Muscle of leg (tissue), 16 donors: Measurements from ENCODE around the gene RHD. TPM values are rescaled to one million over a fixed set of nuclear protein-coding genes. Genes with fewer than 3 reads are reported as not detected.
"Not testable (repeated sequence)": the region's sequence is repeated elsewhere in the genome, so short reads cannot be mapped to it uniquely, and the experiment has no call there.

Experiments used
- DNase-seq: peaks from one replicate; pipeline ENCODE4 v3.0.0; 2013
- H3K27ac ChIP-seq: one replicate; pipeline ENCODE4 v1.5.1; 2013; ENCODE audit warnings: mild to moderate bottlenecking, low read length, control low read depth
- H3K27me3 ChIP-seq: one replicate; pipeline ENCODE4 v1.6.1; 2013; ENCODE audit warnings: low read length; ENCODE audit not compliant: control insufficient read depth, insufficient read depth
- H3K36me3 ChIP-seq: one replicate; pipeline ENCODE4 v1.6.1; 2013; ENCODE audit warnings: low read length; ENCODE audit not compliant: control insufficient read depth, insufficient read depth
- H3K4me1 ChIP-seq: one replicate; pipeline ENCODE4 v1.6.1; 2013; ENCODE audit warnings: low read length; ENCODE audit not compliant: control insufficient read depth, insufficient read depth
- H3K4me3 ChIP-seq: one replicate; pipeline ENCODE4 v1.5.1; 2013; ENCODE audit warnings: low read length, control low read depth
- H3K9me3 ChIP-seq: replicated peaks from 2 replicates; pipeline ENCODE4 v1.6.1; 2013; ENCODE audit warnings: low read depth, low read length; ENCODE audit not compliant: control insufficient read depth
- WGBS: methylation state at CpG from one replicate; pipeline ENCODE4 v1.1.5; 2013; ENCODE audit warnings: missing lambda C conversion rate; ENCODE audit not compliant: insufficient coverage; 5-methylcytosine and 5-hydroxymethylcytosine counted together
- long read RNA-seq, 11 donors: transcript quantifications; one replicate each; lab custom pipeline, GENCODE V29; 2026
- polyA plus RNA-seq, 8 donors: library from polyadenylated mRNA; unstranded; fragments of 120-200 nt; gene quantifications; one replicate each; pipeline versions ENCODE4 v1.2.1 to v1.2.3, GENCODE V29; 2013; ENCODE audit warnings: inconsistent platforms in 1 of 8, low replicate concordance in 1 of 8; ENCODE audit not compliant: insufficient read length in 8 of 8, insufficient read depth in 1 of 8
- total RNA-seq: library from RNA; stranded (reverse); fragments of 120-200 nt; gene quantifications from one replicate; pipeline ENCODE4 v1.2.4, GENCODE V29; 2013

The RHD gene
- total RNA-seq (0.35 TPM), polyA plus RNA-seq (1 to 10 TPM in 1 of 8 donors, under 1 TPM in 7; 0.15 to 1.2 (median 0.53) TPM)
- long read RNA-seq, donor 1 = 0 reads
- long read RNA-seq, donor 2 = 0 reads
- long read RNA-seq, donor 3 = 0 reads
- long read RNA-seq, donor 4 = 0 reads
- long read RNA-seq, donor 5 = 0 reads
- long read RNA-seq, donor 6, partial matches to known transcripts = 0 of 1 reads
- long read RNA-seq, donor 6, other reads (novel, unspliced or antisense) = 0 of 1 reads
- long read RNA-seq, donor 7 = 0 reads
- long read RNA-seq, donor 8 = 0 reads
- long read RNA-seq, donor 9 = 0 reads
- long read RNA-seq, donor 10 = 0 reads
- long read RNA-seq, donor 11, partial matches to known transcripts = 0 of 1 reads
- long read RNA-seq, donor 11, other reads (novel, unspliced or antisense) = 0 of 1 reads

GRCh38 chr1:25272238-25272637 is at the start of gene RHD:
TSS of gene RHD (plus strand) at chr1:25272509. CDS start at chr1:25272548, 39 bp downstream.
- H3K4me1 ChIP-seq, H3K27me3 ChIP-seq, H3K27ac ChIP-seq, H3K4me3 ChIP-seq, H3K36me3 ChIP-seq, DNase-seq, H3K9me3 ChIP-seq: not testable (repeated sequence)
- WGBS = no CpG with 5 or more reads among the region's 8 CpGs

GRCh38 chr1:25222606-25223005 is 49.7 kb upstream of the RHD start:
- DNase-seq = no peak
- H3K9me3 ChIP-seq = no peaks in the 10 kb centered on the region
- no peak overlapping the region for H3K27ac ChIP-seq
- H3K4me1 ChIP-seq = no peaks in the 10 kb centered on the region
- H3K4me3 ChIP-seq = no peak overlapping the region
- peaks cover 54% of the 10 kb centered on the region for H3K36me3 ChIP-seq
- 86% methylated on average over 4 of the region's 4 CpGs for WGBS
- no peaks in the 10 kb centered on the region for H3K27me3 ChIP-seq

GRCh38 chr1:25223471-25223870 is 48.8 kb upstream of the RHD start:
- no CpG with 5 or more reads among the region's 3 CpGs for WGBS
- Histone ChIP-seq H3K27ac (no peak overlapping the region), H3K4me1 (no peaks in the 10 kb centered on the region), H3K9me3 (no peaks in the 10 kb centered on the region), H3K4me3 (no peak overlapping the region), H3K36me3 (peaks cover 61% of the 10 kb centered on the region), H3K27me3 (no peaks in the 10 kb centered on the region)
- DNase-seq = no peak

GRCh38 chr1:25232027-25232865 is 40.1 kb upstream of the RHD start, which contains the start of gene SYF2:
TSS of gene SYF2 (minus strand) at chr1:25232502. CDS start at chr1:25232467, 35 bp downstream.
- H3K27me3 ChIP-seq = no peaks in the 10 kb centered on the region
- peak within 1 kb of the TSS; percentile 87 for H3K4me3 ChIP-seq
- H3K27ac ChIP-seq = peak within 1 kb of the TSS; percentile 96
- peaks cover 13% of the 10 kb centered on the region for H3K4me1 ChIP-seq
- DNase-seq = peak; percentile 99
- peaks cover 26% of the 10 kb centered on the region for H3K36me3 ChIP-seq
- H3K9me3 ChIP-seq = no peaks in the 10 kb centered on the region
- WGBS = under 1% methylated on average over 40 of the region's 54 CpGs

GRCh38 chr1:25232866-25233784 is 39.2 kb upstream of the RHD start:
- H3K9me3 ChIP-seq = no peaks in the 10 kb centered on the region
- peak overlapping the region; percentile 96 for H3K27ac ChIP-seq
- no peaks in the 10 kb centered on the region for H3K27me3 ChIP-seq
- H3K36me3 ChIP-seq = peaks cover 20% of the 10 kb centered on the region
- 0% methylated on average over 6 of the region's 13 CpGs for WGBS
- peak; percentile 94 for DNase-seq
- peak overlapping the region; percentile 87 for H3K4me3 ChIP-seq
- peaks cover 13% of the 10 kb centered on the region for H3K4me1 ChIP-seq

- DNase-seq, H3K36me3 ChIP-seq, H3K4me3 ChIP-seq, H3K9me3 ChIP-seq, H3K27me3 ChIP-seq, H3K27ac ChIP-seq: not testable (repeated sequence)
- WGBS = 93% methylated on average over 3 of the region's 10 CpGs
- peaks cover 19% of the 10 kb centered on the region for H3K4me1 ChIP-seq
Observed at GRCh38 chr1:25235411-25235810, 36.9 kb upstream of the RHD start.

GRCh38 chr1:25236261-25236660 is 36.0 kb upstream of the RHD start:
- not testable (repeated sequence) for H3K27ac ChIP-seq, H3K27me3 ChIP-seq, H3K9me3 ChIP-seq, DNase-seq, H3K4me3 ChIP-seq, H3K36me3 ChIP-seq
- WGBS = 100% methylated on average over 2 of the region's 7 CpGs
- H3K4me1 ChIP-seq = peaks cover 25% of the 10 kb centered on the region

GRCh38 chr1:25238046-25238445 is 34.3 kb upstream of the RHD start:
- Histone ChIP-seq H3K27me3 (no peaks in the 10 kb centered on the region), H3K27ac (no peak overlapping the region), H3K4me3 (no peak overlapping the region), H3K4me1 (peaks cover 19% of the 10 kb centered on the region), H3K36me3 (peaks cover 10% of the 10 kb centered on the region), H3K9me3 (no peaks in the 10 kb centered on the region)
- 95% methylated on average over 3 of the region's 11 CpGs for WGBS
- DNase-seq = no peak

- whole genome bisulfite sequencing = 0% methylated on average over 30 of the region's 41 CpGs
- peaks cover 21% of the 10 kb centered on the region for H3K36me3 ChIP-seq
Observed at GRCh38 chr1:25239681-25240541, 32.4 kb upstream of the RHD start.

More at GRCh38 chr1:25239681-25240541, 32.4 kb upstream of the RHD start:
- Histone ChIP-seq H3K4me3 (peak overlapping the region; percentile 70), H3K27me3 (no peaks in the 10 kb centered on the region), H3K9me3 (no peaks in the 10 kb centered on the region), H3K27ac (peak overlapping the region; percentile 99), H3K4me1 (peaks cover 13% of the 10 kb centered on the region)
- DNase-seq = peak; percentile 98
